ENCODE results near the gene GMDS. TPM values are rescaled to one million over a fixed set of nuclear protein-coding genes. Genes with fewer than 3 reads are reported as not detected.
A peak's percentile ranks its signal among the peaks of the same experiment; 100 is the strongest.
"Not testable (repeated sequence)": the region's sequence is repeated elsewhere in the genome, so short reads cannot be mapped to it uniquely, and the experiment has no call there.

GMDS gene
- total RNA-seq, 1 experiment from 2014 or later: 7.9 TPM

GRCh38 chr6:1696463-1696850, 548.9 kb downstream of the GMDS start:
- H3K4me3 ChIP-seq: no peak overlapping the region
- peaks cover 11% of the 10 kb centered on the region for H3K4me1 ChIP-seq (replicated peaks)
- H3K27ac ChIP-seq: no peak overlapping the region
- no peaks in the 10 kb centered on the region for H3K36me3 ChIP-seq
- no peaks in the 10 kb centered on the region for H3K27me3 ChIP-seq (replicated peaks)
- H3K9me3 ChIP-seq (replicated peaks): no peaks in the 10 kb centered on the region
- no peak for DNase-seq (ENCODE audit: low read depth in 1 of 2, low spot score in 2 of 2)

GRCh38 chr6:1695546-1696462, 549.6 kb downstream of the GMDS start:
- Histone ChIP-seq H3K9me3 (replicated peaks) (no peaks in the 10 kb centered on the region), H3K36me3 (no peaks in the 10 kb centered on the region), H3K27ac (no peak overlapping the region), H3K4me3 (no peak overlapping the region), H3K27me3 (replicated peaks) (no peaks in the 10 kb centered on the region), H3K4me1 (replicated peaks) (peaks cover 5% of the 10 kb centered on the region)
- no peak for DNase-seq (ENCODE audit: low read depth in 1 of 2, low spot score in 2 of 2)

GRCh38 chr6:1691828-1692227, 553.6 kb downstream of the GMDS start:
- not testable (repeated sequence) for DNase-seq (ENCODE audit: low read depth in 1 of 2, low spot score in 2 of 2); H3K9me3 ChIP-seq (replicated peaks); H3K36me3 ChIP-seq; H3K27ac ChIP-seq; H3K4me3 ChIP-seq; H3K27me3 ChIP-seq (replicated peaks)
- H3K4me1 ChIP-seq (replicated peaks): peaks cover 20% of the 10 kb centered on the region

GRCh38 chr6:1690656-1691055, 554.7 kb downstream of the GMDS start:
- H3K9me3 ChIP-seq (replicated peaks); H3K27ac ChIP-seq; DNase-seq (ENCODE audit: low read depth in 1 of 2, low spot score in 2 of 2); H3K4me3 ChIP-seq; H3K36me3 ChIP-seq; H3K27me3 ChIP-seq (replicated peaks): not testable (repeated sequence)
- peaks cover 30% of the 10 kb centered on the region for H3K4me1 ChIP-seq (replicated peaks)

GRCh38 chr6:1689141-1689540, 556.3 kb downstream of the GMDS start:
- Histone ChIP-seq H3K27me3 (replicated peaks) (no peaks in the 10 kb centered on the region), H3K36me3 (no peaks in the 10 kb centered on the region), H3K9me3 (replicated peaks) (no peaks in the 10 kb centered on the region), H3K27ac (no peak overlapping the region), H3K4me3 (no peak overlapping the region), H3K4me1 (replicated peaks) (peaks cover 37% of the 10 kb centered on the region)
- DNase-seq (ENCODE audit: low read depth in 1 of 2, low spot score in 2 of 2): no peak

GRCh38 chr6:1688396-1688795, 557.0 kb downstream of the GMDS start:
- Histone ChIP-seq H3K27me3 (replicated peaks) (no peaks in the 10 kb centered on the region), H3K36me3 (no peaks in the 10 kb centered on the region), H3K9me3 (replicated peaks) (no peaks in the 10 kb centered on the region), H3K4me1 (replicated peaks) (peaks cover 37% of the 10 kb centered on the region), H3K4me3 (no peak overlapping the region), H3K27ac (no peak overlapping the region)
- DNase-seq (ENCODE audit: low read depth in 1 of 2, low spot score in 2 of 2): no peak

- no peaks in the 10 kb centered on the region for H3K36me3 ChIP-seq
- H3K4me3 ChIP-seq: no peak overlapping the region
- H3K4me1 ChIP-seq (replicated peaks): peaks cover 37% of the 10 kb centered on the region
- DNase-seq (ENCODE audit: low read depth in 1 of 2, low spot score in 2 of 2): no peak
- H3K27ac ChIP-seq: 0 out of 2 replicates have a peak overlapping the region, but pooled peaks have one; percentile 75
- no peaks in the 10 kb centered on the region for H3K9me3 ChIP-seq (replicated peaks)
- H3K27me3 ChIP-seq (replicated peaks): no peaks in the 10 kb centered on the region
Measured at GRCh38 chr6:1687402-1687801, 558.0 kb downstream of the GMDS start.

GRCh38 chr6:1686117-1687098, 559.0 kb downstream of the GMDS start:
- H3K4me1 ChIP-seq (replicated peaks): peaks cover 37% of the 10 kb centered on the region
- no peak overlapping the region for H3K4me3 ChIP-seq

GRCh38 chr6:1679688-1680068, 565.7 kb downstream of the GMDS start:
- peaks cover 17% of the 10 kb centered on the region for H3K4me1 ChIP-seq (replicated peaks)
- no peak overlapping the region for H3K4me3 ChIP-seq
- peak in 1 of 2 experiments; percentile 58 for DNase-seq (ENCODE audit: low read depth in 1 of 2, low spot score in 2 of 2)
- H3K27ac ChIP-seq: 0 out of 2 replicates have a peak overlapping the region, but pooled peaks have one; percentile 25
- no peaks in the 10 kb centered on the region for H3K36me3 ChIP-seq
- H3K9me3 ChIP-seq (replicated peaks): no peaks in the 10 kb centered on the region
- H3K27me3 ChIP-seq (replicated peaks): no peaks in the 10 kb centered on the region

More at GRCh38 chr6:1686117-1687098, 559.0 kb downstream of the GMDS start:
- H3K27ac ChIP-seq: peak overlapping the region; percentile 75
- H3K27me3 ChIP-seq (replicated peaks): no peaks in the 10 kb centered on the region
- H3K36me3 ChIP-seq: no peaks in the 10 kb centered on the region
- no peaks in the 10 kb centered on the region for H3K9me3 ChIP-seq (replicated peaks)
- DNase-seq (ENCODE audit: low read depth in 1 of 2, low spot score in 2 of 2): peak; percentile 82 to 94

GRCh38 chr6:1679031-1679687, 566.2 kb downstream of the GMDS start:
- Histone ChIP-seq H3K4me1 (replicated peaks) (peaks cover 17% of the 10 kb centered on the region), H3K36me3 (no peaks in the 10 kb centered on the region), H3K4me3 (no peak overlapping the region), H3K9me3 (replicated peaks) (no peaks in the 10 kb centered on the region), H3K27me3 (replicated peaks) (no peaks in the 10 kb centered on the region), H3K27ac (0 out of 2 replicates have a peak overlapping the region, but pooled peaks have one; percentile 25)
- peak in 1 of 2 experiments; percentile 47 for DNase-seq (ENCODE audit: low read depth in 1 of 2, low spot score in 2 of 2)

GRCh38 chr6:1678201-1678600, 567.2 kb downstream of the GMDS start:
- Histone ChIP-seq H3K4me3 (no peak overlapping the region), H3K27ac (no peak overlapping the region), H3K36me3 (no peaks in the 10 kb centered on the region), H3K4me1 (replicated peaks) (peaks cover 17% of the 10 kb centered on the region), H3K27me3 (replicated peaks) (no peaks in the 10 kb centered on the region), H3K9me3 (replicated peaks) (no peaks in the 10 kb centered on the region)
- DNase-seq (ENCODE audit: low read depth in 1 of 2, low spot score in 2 of 2): no peak

GRCh38 chr6:1672379-1672778, 573.0 kb downstream of the GMDS start:
- Histone ChIP-seq H3K4me1 (replicated peaks) (peaks cover 15% of the 10 kb centered on the region), H3K27me3 (replicated peaks) (no peaks in the 10 kb centered on the region), H3K4me3 (no peak overlapping the region), H3K27ac (no peak overlapping the region), H3K9me3 (replicated peaks) (no peaks in the 10 kb centered on the region), H3K36me3 (no peaks in the 10 kb centered on the region)
- DNase-seq (ENCODE audit: low read depth in 1 of 2, low spot score in 2 of 2): no peak

GRCh38 chr6:1670711-1671462, 574.5 kb downstream of the GMDS start:
- no peaks in the 10 kb centered on the region for H3K27me3 ChIP-seq (replicated peaks)
- H3K4me1 ChIP-seq (replicated peaks): peaks cover 15% of the 10 kb centered on the region
- no peaks in the 10 kb centered on the region for H3K36me3 ChIP-seq
- H3K4me3 ChIP-seq: no peak overlapping the region
- peak overlapping the region; percentile 51 for H3K27ac ChIP-seq
- peak in 1 of 2 experiments; percentile 69 for DNase-seq (ENCODE audit: low read depth in 1 of 2, low spot score in 2 of 2)
- H3K9me3 ChIP-seq (replicated peaks): no peaks in the 10 kb centered on the region
